ENCODE data around the gene GLCCI1. TPM values are rescaled to one million over a fixed set of nuclear protein-coding genes. Genes with fewer than 3 reads are reported as not detected.

Gene GLCCI1
- total and polyA plus RNA-seq, 2 of the 8 experiments (the other 6 are each of a cell fraction or from before 2014, with no cell fraction given) = 12.4 to 27.7 TPM

- no peak for TF ChIP-seq PHF8 (conservative IDR thresholded peaks at IDR 0.05; ENCODE audit: low read depth, low read length)
These were observed 116.8 kb downstream of the GLCCI1 start (continued) for GRCh38 chr7:8085420-8085819.
